ENCODE measurements around the gene SNRNP70. TPM values are rescaled to one million over a fixed set of nuclear protein-coding genes. Genes with fewer than 3 reads are reported as not detected.

Gene SNRNP70
- total and polyA plus RNA-seq, 2 donors (not counting 1 experiment from before 2014, with no cell fraction given), result 72.2 to 142 TPM

DNA sequence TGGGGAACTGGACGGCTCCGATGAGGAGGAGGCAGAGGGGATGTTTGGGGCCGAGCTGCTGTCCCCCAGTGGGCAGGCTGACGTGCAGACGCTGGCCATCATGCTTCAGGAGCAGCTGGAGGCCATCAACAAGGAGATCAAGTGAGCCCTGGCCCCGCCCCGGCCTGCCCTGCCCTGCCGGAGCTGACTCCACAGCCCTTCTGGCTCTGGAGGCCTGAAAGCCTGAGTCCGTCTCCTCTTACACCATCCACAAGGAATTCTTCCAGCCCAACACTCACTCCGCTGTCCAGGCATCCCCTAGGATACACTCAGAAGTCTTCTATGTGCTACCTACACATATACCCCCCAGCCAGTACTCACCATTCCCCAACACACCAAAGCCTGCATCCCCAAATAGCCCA is 51.5 kb downstream of the SNRNP70 start:
- H3K36me3 ChIP-seq (ENCODE audit: control insufficient read depth, insufficient read depth, low read length), result no peaks in the 10 kb centered on the region
- no peaks in the 10 kb centered on the region for H3K9me3 ChIP-seq (ENCODE audit: control insufficient read depth, insufficient read depth, low read depth, low read length)
- DNase-seq (ENCODE audit: low read depth in 2 of 2), result peak in 1 of 2 donors; percentile 58
- no peaks in the 10 kb centered on the region for H3K27me3 ChIP-seq (ENCODE audit: control insufficient read depth, insufficient read depth, low read length)
- H3K27ac ChIP-seq (ENCODE audit: insufficient read depth, low read length), result no peak overlapping the region
- no peaks in the 10 kb centered on the region for H4K20me1 ChIP-seq (ENCODE audit: control insufficient read depth, extremely low read depth, insufficient read depth, low read length)
- peaks cover 5% of the 10 kb centered on the region for H3K4me1 ChIP-seq (ENCODE audit: control insufficient read depth, extremely low read depth, insufficient read depth, low read length)
- H3K79me2 ChIP-seq (ENCODE audit: control insufficient read depth, insufficient read depth, low read length), result no peaks in the 10 kb centered on the region
- H3K4me3 ChIP-seq (replicated peaks in 1 of 4; ENCODE audit: control extremely low read depth in 1 of 4, insufficient read depth in 1 of 4, low read depth in 3 of 4, low read length in 4 of 4), result peak overlapping the region in 1 of 4 experiments; percentile 4
- H3K4me2 ChIP-seq (ENCODE audit: extremely low read depth, insufficient read depth, low read length), result no peak overlapping the region
- H2AFZ ChIP-seq (ENCODE audit: low read length), result peak overlapping the region; percentile 17
- TF ChIP-seq EZH2 (IDR thresholded peaks at IDR 0.05; ENCODE audit: low read length, missing control alignments), result no peak
- TF ChIP-seq, protein P1, sequence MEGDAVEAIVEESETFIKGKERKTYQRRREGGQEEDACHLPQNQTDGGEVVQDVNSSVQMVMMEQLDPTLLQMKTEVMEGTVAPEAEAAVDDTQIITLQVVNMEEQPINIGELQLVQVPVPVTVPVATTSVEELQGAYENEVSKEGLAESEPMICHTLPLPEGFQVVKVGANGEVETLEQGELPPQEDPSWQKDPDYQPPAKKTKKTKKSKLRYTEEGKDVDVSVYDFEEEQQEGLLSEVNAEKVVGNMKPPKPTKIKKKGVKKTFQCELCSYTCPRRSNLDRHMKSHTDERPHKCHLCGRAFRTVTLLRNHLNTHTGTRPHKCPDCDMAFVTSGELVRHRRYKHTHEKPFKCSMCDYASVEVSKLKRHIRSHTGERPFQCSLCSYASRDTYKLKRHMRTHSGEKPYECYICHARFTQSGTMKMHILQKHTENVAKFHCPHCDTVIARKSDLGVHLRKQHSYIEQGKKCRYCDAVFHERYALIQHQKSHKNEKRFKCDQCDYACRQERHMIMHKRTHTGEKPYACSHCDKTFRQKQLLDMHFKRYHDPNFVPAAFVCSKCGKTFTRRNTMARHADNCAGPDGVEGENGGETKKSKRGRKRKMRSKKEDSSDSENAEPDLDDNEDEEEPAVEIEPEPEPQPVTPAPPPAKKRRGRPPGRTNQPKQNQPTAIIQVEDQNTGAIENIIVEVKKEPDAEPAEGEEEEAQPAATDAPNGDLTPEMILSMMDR (conservative IDR thresholded peaks at IDR 0.05 in 1 of 2, IDR thresholded peaks at IDR 0.05 in 1 of 2; ENCODE audit: low read depth in 1 of 2, low read length in 2 of 2), result no peak
- no peak overlapping the region for H3K9ac ChIP-seq (ENCODE audit: insufficient read depth, low read length)

DNA sequence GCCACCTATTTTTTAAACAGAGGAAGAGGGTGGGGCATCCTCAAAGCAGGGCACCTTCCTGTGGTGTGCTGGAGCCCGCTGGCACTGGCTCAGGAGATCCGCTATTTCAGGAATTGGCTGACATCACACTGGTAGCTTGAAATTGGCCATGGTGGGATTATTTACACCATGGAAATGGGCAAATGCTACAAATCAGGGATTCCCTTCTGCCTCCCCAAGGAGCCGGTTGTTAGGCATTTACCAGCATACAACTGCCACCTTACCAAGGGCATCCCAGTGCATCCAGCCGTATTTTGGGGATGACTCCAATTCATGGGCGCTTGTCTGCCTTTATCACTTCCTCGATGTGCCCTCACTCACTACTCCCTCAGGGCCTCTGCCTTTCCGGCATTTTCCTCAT is 55.7 kb downstream of the SNRNP70 start:
- Histone ChIP-seq H3K4me1 (ENCODE audit: control insufficient read depth, extremely low read depth, insufficient read depth, low read length) (peaks cover 9% of the 10 kb centered on the region), H3K36me3 (ENCODE audit: control insufficient read depth, insufficient read depth, low read length) (no peaks in the 10 kb centered on the region), H4K20me1 (ENCODE audit: control insufficient read depth, extremely low read depth, insufficient read depth, low read length) (no peaks in the 10 kb centered on the region), H3K4me2 (ENCODE audit: extremely low read depth, insufficient read depth, low read length) (no peak overlapping the region), H3K79me2 (ENCODE audit: control insufficient read depth, insufficient read depth, low read length) (no peaks in the 10 kb centered on the region), H3K27ac (ENCODE audit: insufficient read depth, low read length) (no peak overlapping the region), H3K9me3 (ENCODE audit: control insufficient read depth, insufficient read depth, low read depth, low read length) (no peaks in the 10 kb centered on the region), H3K4me3 (replicated peaks in 1 of 4; ENCODE audit: control extremely low read depth in 1 of 4, insufficient read depth in 1 of 4, low read depth in 3 of 4, low read length in 4 of 4) (no peak overlapping the region), H3K9ac (ENCODE audit: insufficient read depth, low read length) (no peak overlapping the region), H3K27me3 (ENCODE audit: control insufficient read depth, insufficient read depth, low read length) (no peaks in the 10 kb centered on the region), H2AFZ (ENCODE audit: low read length) (no peak overlapping the region)
- TF ChIP-seq EZH2 (IDR thresholded peaks at IDR 0.05; ENCODE audit: low read length, missing control alignments), result no peak
- TF ChIP-seq, protein P1 (conservative IDR thresholded peaks at IDR 0.05 in 1 of 2, IDR thresholded peaks at IDR 0.05 in 1 of 2; ENCODE audit: low read depth in 1 of 2, low read length in 2 of 2), result no peak
- DNase-seq (ENCODE audit: low read depth in 2 of 2), result no peak

DNA sequence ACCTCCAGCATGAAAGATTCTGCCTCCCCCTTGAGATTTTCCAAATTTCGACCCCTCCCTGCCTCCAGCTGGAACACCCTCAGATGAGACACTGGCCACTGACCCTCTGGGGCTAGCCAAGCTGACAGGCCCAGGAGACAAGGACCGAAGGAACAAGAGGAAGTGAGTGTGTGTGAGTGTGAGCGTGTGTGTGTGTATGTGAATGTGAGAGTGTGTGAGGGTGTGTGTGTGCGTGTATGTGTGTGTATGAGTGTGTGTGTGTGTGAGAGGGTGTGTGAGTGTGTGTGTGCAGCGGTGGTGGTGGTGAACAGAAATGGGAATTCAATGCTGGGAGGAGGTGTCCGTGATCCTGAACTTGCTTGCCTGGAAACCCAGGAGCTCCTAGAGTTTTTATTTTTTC is 56.1 kb downstream of the SNRNP70 start:
- peaks cover 9% of the 10 kb centered on the region for H3K4me1 ChIP-seq (ENCODE audit: control insufficient read depth, extremely low read depth, insufficient read depth, low read length)
- no peaks in the 10 kb centered on the region for H3K27me3 ChIP-seq (ENCODE audit: control insufficient read depth, insufficient read depth, low read length)
- no peak for DNase-seq (ENCODE audit: low read depth in 2 of 2)
- no peaks in the 10 kb centered on the region for H4K20me1 ChIP-seq (ENCODE audit: control insufficient read depth, extremely low read depth, insufficient read depth, low read length)
- H3K36me3 ChIP-seq (ENCODE audit: control insufficient read depth, insufficient read depth, low read length), result no peaks in the 10 kb centered on the region
- no peak overlapping the region for H3K9ac ChIP-seq (ENCODE audit: insufficient read depth, low read length)
- no peak overlapping the region for H3K4me3 ChIP-seq (replicated peaks in 1 of 4; ENCODE audit: control extremely low read depth in 1 of 4, insufficient read depth in 1 of 4, low read depth in 3 of 4, low read length in 4 of 4)
- no peak overlapping the region for H3K4me2 ChIP-seq (ENCODE audit: extremely low read depth, insufficient read depth, low read length)
- no peak overlapping the region for H3K27ac ChIP-seq (ENCODE audit: insufficient read depth, low read length)
- TF ChIP-seq, protein P1 (conservative IDR thresholded peaks at IDR 0.05 in 1 of 2, IDR thresholded peaks at IDR 0.05 in 1 of 2; ENCODE audit: low read depth in 1 of 2, low read length in 2 of 2), result no peak
- TF ChIP-seq EZH2 (IDR thresholded peaks at IDR 0.05; ENCODE audit: low read length, missing control alignments), result no peak
- no peaks in the 10 kb centered on the region for H3K9me3 ChIP-seq (ENCODE audit: control insufficient read depth, insufficient read depth, low read depth, low read length)
- H2AFZ ChIP-seq (ENCODE audit: low read length), result no peak overlapping the region
- H3K79me2 ChIP-seq (ENCODE audit: control insufficient read depth, insufficient read depth, low read length), result no peaks in the 10 kb centered on the region
